HL-60 (cell line): ENCODE data around the gene CAMK1D.

Source experiments
- DNase-seq, 2 experiments: peaks; one replicate each; pipeline ENCODE4 v3.0.0-alpha.2; 2010 to 2020; ENCODE audit warnings: low read depth in 1 of 2, low spot score in 1 of 2
- H3K27ac ChIP-seq: fragments of 250-450 bp; sonication (Bioruptor Pico); replicated peaks from 2 replicates; pipeline ENCODE4 v1.5.1; 2020; ENCODE audit warnings: mild to moderate bottlenecking, moderate library complexity
- H3K27me3 ChIP-seq: fragments of 250-450 bp; sonication (Bioruptor Pico); 2 replicates; pipeline ENCODE4 v1.5.1; 2021; ENCODE audit warnings: mild to moderate bottlenecking, moderate library complexity; ENCODE audit not compliant: insufficient read depth, poor library complexity, severe bottlenecking
- H3K4me3 ChIP-seq: replicated peaks from 2 replicates; pipeline ENCODE4 v1.5.1; 2011; ENCODE audit warnings: mild to moderate bottlenecking, control low read depth, low read length; ENCODE audit not compliant: insufficient read depth
- CTCF ChIP-seq: IDR thresholded peaks from one replicate; pipeline ENCODE4 v1.5.1; 2011; ENCODE audit warnings: low read length, control low read depth, inconsistent platforms; ENCODE audit not compliant: insufficient read depth
- GABPA ChIP-seq: IDR thresholded peaks from 2 replicates; pipeline ENCODE4 v1.6.1; 2012; ENCODE audit warnings: low read depth
- POLR2AphosphoS5 ChIP-seq: IDR thresholded peaks from 2 replicates; pipeline ENCODE4 v1.6.1; 2012; ENCODE audit warnings: low read depth
- REST ChIP-seq: IDR thresholded peaks from 2 replicates; pipeline ENCODE4 v1.6.1; 2012; ENCODE audit warnings: low read depth; ENCODE audit not compliant: insufficient replicate concordance
- SPI1 ChIP-seq: IDR thresholded peaks from 2 replicates; pipeline ENCODE4 v1.6.1; 2012; ENCODE audit warnings: low read depth, mild to moderate bottlenecking, borderline replicate concordance

The CAMK1D gene

GRCh38 chr10:12428447-12429135 is 79.2 kb downstream of the CAMK1D start:
- Histone ChIP-seq H3K4me3 (no peak overlapping the region), H3K27me3 (no peaks in the 10 kb centered on the region), H3K27ac (no peak overlapping the region)
- DNase-seq, result no peak
- no peak for TF ChIP-seq POLR2AphosphoS5

- DNase-seq, result no peak
- Histone ChIP-seq H3K27ac (no peak overlapping the region), H3K27me3 (no peaks in the 10 kb centered on the region), H3K4me3 (no peak overlapping the region)
- TF ChIP-seq REST (no peak), CTCF (no peak), POLR2AphosphoS5 (no peak), GABPA (no peak), SPI1 (no peak)
Measured at GRCh38 chr10:12430406-12430982, 81.1 kb downstream of the CAMK1D start.

GRCh38 chr10:12431151-12432101 is 82.1 kb downstream of the CAMK1D start:
- H3K27me3 ChIP-seq, result no peaks in the 10 kb centered on the region
- TF ChIP-seq REST (no peak), CTCF (no peak)
- no peak for DNase-seq
- H3K4me3 ChIP-seq, result no peak overlapping the region
- H3K27ac ChIP-seq, result no peak overlapping the region

- Histone ChIP-seq H3K27ac (no peak overlapping the region), H3K27me3 (no peaks in the 10 kb centered on the region), H3K4me3 (no peak overlapping the region)
- no peak for DNase-seq
- TF ChIP-seq REST (no peak), GABPA (no peak), SPI1 (no peak), POLR2AphosphoS5 (no peak), CTCF (no peak)
Measured at GRCh38 chr10:12432402-12433189, 83.2 kb downstream of the CAMK1D start.
